ENCODE results near the gene SLCO2A1.

- TF ChIP-seq CTCF (IDR thresholded peaks at IDR 0.05), result no peak
- no peak for TF ChIP-seq POLR2A (IDR thresholded peaks at IDR 0.05)
Observed at GRCh38 chr3:133964547-133964946, 65.2 kb downstream of the SLCO2A1 start.

Measured in body of pancreas (tissue), 4 donors.